H1 (cell line): Measurements from ENCODE around the gene ADAMTS17. TPM values are rescaled to one million over a fixed set of nuclear protein-coding genes. Genes with fewer than 3 reads are reported as not detected.

Experiments used
- CTCF ChIA-PET: fragments of 300-600 bp; sonication (Branson Sonifier 250); formaldehyde crosslinking; loops from one replicate; lab custom pipeline; 2021; ENCODE audit not compliant: partially characterized antibody; lab: Charles Lee
- POLR2A ChIA-PET: fragments of 300-600 bp; sonication (Branson Sonifier 250); formaldehyde crosslinking; loops from one replicate; lab custom pipeline; 2021; ENCODE audit warnings: inconsistent platforms; ENCODE audit not compliant: partially characterized antibody; lab: Charles Lee
- DNase-seq, 2 experiments: peaks; one replicate each; pipeline versions ENCODE4 v3.0.0 to v3.0.0-alpha.2; 2010 to 2022; ENCODE audit warnings: low spot score in 2 of 2, low read depth in 1 of 2, mixed read lengths in 1 of 2
- FAIRE-seq: peaks from 2 replicates; lab custom pipeline; 2011; peaks lifted over from hg19 to GRCh38; lab: Jason Lieb, UNC
- H2AFZ ChIP-seq: 2 replicates; pipeline ENCODE4 v1.8.1; 2012; ENCODE audit warnings: low read length, inconsistent platforms
- H2AK5ac ChIP-seq: 2 replicates; pipeline ENCODE4 v1.6.1; 2013; ENCODE audit warnings: low read depth, low read length
- H2BK120ac ChIP-seq: replicated peaks from 2 replicates; pipeline ENCODE3; 2013; ENCODE audit warnings: low read depth, low read length, inconsistent platforms
- H2BK12ac ChIP-seq: 2 replicates; pipeline ENCODE4 v1.6.1; 2013; ENCODE audit warnings: low read depth, low read length
- H2BK15ac ChIP-seq: 2 replicates; pipeline ENCODE4 v1.6.1; 2013; ENCODE audit warnings: low read length
- H2BK20ac ChIP-seq: 2 replicates; pipeline ENCODE4 v1.6.1; 2013; ENCODE audit warnings: low read length
- H2BK5ac ChIP-seq: 2 replicates; pipeline ENCODE4 v1.6.1; 2013; ENCODE audit warnings: low read depth, low read length
- H3K14ac ChIP-seq: 2 replicates; pipeline ENCODE4 v1.6.1; 2013; ENCODE audit warnings: inconsistent platforms; ENCODE audit not compliant: insufficient read length
- H3K18ac ChIP-seq: 2 replicates; pipeline ENCODE4 v1.6.1; 2013; ENCODE audit warnings: low read length; ENCODE audit errors: extremely low read depth
- H3K23ac ChIP-seq: 2 replicates; pipeline ENCODE4 v1.6.1; 2013; ENCODE audit warnings: inconsistent platforms; ENCODE audit not compliant: insufficient read length
- H3K23me2 ChIP-seq: 2 replicates; pipeline ENCODE4 v1.6.1; 2013; ENCODE audit warnings: low read depth, low read length
- H3K27ac ChIP-seq: 2 replicates; pipeline ENCODE4 v1.6.1; 2011; ENCODE audit warnings: low read depth, low read length, inconsistent platforms
- H3K27me3 ChIP-seq, 4 experiments: replicated peaks in 1 of 4; 1 replicate in 1 of 4; 2 replicates in 3 of 4; pipeline versions ENCODE4 v1.6.1 to v1.8.1; 2011 to 2013; ENCODE audit warnings: low read length in 3 of 4, mild to moderate bottlenecking in 3 of 4, inconsistent platforms in 2 of 4, mixed read lengths in 2 of 4, moderate library complexity in 1 of 4; ENCODE audit not compliant: control insufficient read depth in 3 of 4, insufficient read depth in 3 of 4; ENCODE audit errors: extremely low read depth in 1 of 4
- H3K36me3 ChIP-seq, 4 experiments: 2 replicates each; pipeline versions ENCODE4 v1.6.1 to v1.8.1; 2011 to 2013; ENCODE audit warnings: mild to moderate bottlenecking in 4 of 4, low read length in 3 of 4, moderate library complexity in 2 of 4, control low read depth in 1 of 4, inconsistent platforms in 1 of 4; ENCODE audit not compliant: insufficient read depth in 4 of 4, control insufficient read depth in 2 of 4
- H3K4ac ChIP-seq: replicated peaks from 2 replicates; pipeline ENCODE3; 2013; ENCODE audit warnings: low read length, low read depth, mixed read lengths, inconsistent platforms; ENCODE audit not compliant: insufficient read length
- H3K4me1 ChIP-seq, 4 experiments: replicated peaks in 1 of 4; 1 replicate in 1 of 4; 2 replicates in 3 of 4; pipeline versions ENCODE4 v1.6.1 to v1.8.1; 2011 to 2013; ENCODE audit warnings: low read length in 3 of 4, inconsistent platforms in 2 of 4, mixed read lengths in 1 of 4; ENCODE audit not compliant: insufficient read depth in 4 of 4, control insufficient read depth in 3 of 4
- H3K4me2 ChIP-seq, 2 experiments: 2 replicates each; pipeline versions ENCODE4 v1.6.1 to v1.8.1; 2011 to 2013; ENCODE audit warnings: low read depth in 2 of 2, low read length in 2 of 2, control low read depth in 1 of 2, inconsistent platforms in 1 of 2, mild to moderate bottlenecking in 1 of 2; ENCODE audit not compliant: insufficient read depth in 1 of 2
- H3K4me3 ChIP-seq, 4 experiments: fragments of 200-600, 300-600 bp in 1 of 4; sonication (generic), shearing (Covaris generic), sonication (Bioruptor Twin) in 1 of 4; 2 replicates each; pipeline versions ENCODE4 v1.5.1 to v1.8.1; 2011 to 2016; ENCODE audit warnings: low read length in 4 of 4, low read depth in 3 of 4, control low read depth in 2 of 4, inconsistent platforms in 2 of 4, mild to moderate bottlenecking in 2 of 4, mixed read lengths in 1 of 4, moderate library complexity in 1 of 4; ENCODE audit not compliant: insufficient read depth in 2 of 4; ENCODE audit errors: extremely low read depth in 1 of 4
- H3K56ac ChIP-seq: replicated peaks from 2 replicates; pipeline ENCODE3; 2013; ENCODE audit warnings: low read depth, mild to moderate bottlenecking, mixed read lengths, low read length, inconsistent platforms; ENCODE audit not compliant: insufficient read length
- H3K79me1 ChIP-seq: 2 replicates; pipeline ENCODE4 v1.6.1; 2013; ENCODE audit warnings: low read depth, low read length, control low read depth
- H3K79me2 ChIP-seq, 2 experiments: 2 replicates each; pipeline versions ENCODE4 v1.6.1 to v1.8.1; 2012 to 2013; ENCODE audit warnings: low read length in 2 of 2, mild to moderate bottlenecking in 2 of 2, inconsistent platforms in 1 of 2; ENCODE audit not compliant: insufficient read depth in 2 of 2, control insufficient read depth in 1 of 2
- H3K9ac ChIP-seq, 4 experiments: replicated peaks in 1 of 4; 1 replicate in 1 of 4; 2 replicates in 3 of 4; pipeline versions ENCODE4 v1.6.1 to v1.8.1; 2011 to 2013; ENCODE audit warnings: low read depth in 3 of 4, low read length in 3 of 4, control low read depth in 2 of 4, mild to moderate bottlenecking in 2 of 4, moderate library complexity in 2 of 4, inconsistent platforms in 1 of 4; ENCODE audit errors: extremely low read depth in 1 of 4
- H3K9me3 ChIP-seq, 2 experiments: 2 replicates each; pipeline versions ENCODE4 v1.6.1 to v1.8.1; 2012 to 2013; ENCODE audit warnings: mild to moderate bottlenecking in 2 of 2, moderate library complexity in 2 of 2, control low read depth in 1 of 2, inconsistent platforms in 1 of 2, low read depth in 1 of 2, low read length in 1 of 2, mixed read lengths in 1 of 2; ENCODE audit not compliant: insufficient read depth in 2 of 2
- H4K20me1 ChIP-seq, 2 experiments: replicated peaks in 1 of 2; 2 replicates each; pipeline versions ENCODE3 to v1.8.1; 2011 to 2013; ENCODE audit warnings: inconsistent platforms in 2 of 2, low read length in 2 of 2, mild to moderate bottlenecking in 1 of 2; ENCODE audit not compliant: insufficient read depth in 2 of 2, control insufficient read depth in 1 of 2
- H4K5ac ChIP-seq: 2 replicates; pipeline ENCODE4 v1.6.1; 2013; ENCODE audit warnings: low read length, low read depth, mixed read lengths, inconsistent platforms; ENCODE audit not compliant: insufficient read length
- H4K8ac ChIP-seq: 2 replicates; pipeline ENCODE4 v1.8.0; 2013; ENCODE audit warnings: mild to moderate bottlenecking, moderate library complexity, low read length, inconsistent platforms; ENCODE audit not compliant: insufficient read depth; ENCODE audit errors: extremely low read depth
- H4K91ac ChIP-seq: replicated peaks from 2 replicates; pipeline ENCODE3; 2013; ENCODE audit warnings: low read length, mixed read lengths, inconsistent platforms; ENCODE audit not compliant: insufficient read length
- CHD2 ChIP-seq: IDR thresholded peaks from 2 replicates; pipeline ENCODE4 v1.6.1; 2012; ENCODE audit warnings: low read length, improper control_type of control experiment
- CTBP2 ChIP-seq: IDR thresholded peaks from 2 replicates; pipeline ENCODE4 v1.7.0; 2011; ENCODE audit warnings: borderline replicate concordance, mild to moderate bottlenecking, moderate library complexity, mixed read lengths, low read length; ENCODE audit not compliant: insufficient read depth, insufficient read length
- EGR1 ChIP-seq: IDR thresholded peaks from 2 replicates; pipeline ENCODE4 v1.6.1; 2011; ENCODE audit warnings: low read depth, low read length, borderline replicate concordance
- KDM1A ChIP-seq: fragments of 200-600, 300-600 bp; sonication (generic); IDR thresholded peaks from 2 replicates; pipeline ENCODE4 v1.7.1; 2016; ENCODE audit warnings: mild to moderate bottlenecking, low read length, borderline replicate concordance
- KDM5A ChIP-seq: fragments of 200-600 bp; IDR thresholded peaks from 2 replicates; pipeline ENCODE4 v1.7.1; 2012; ENCODE audit warnings: mild to moderate bottlenecking, low read length, inconsistent platforms, mixed read lengths
- POU5F1 ChIP-seq: IDR thresholded peaks from 2 replicates; pipeline ENCODE4 v1.6.1; 2011; ENCODE audit warnings: low read depth, mild to moderate bottlenecking, low read length, moderate library complexity
- RAD21 ChIP-seq, 2 experiments: IDR thresholded peaks in 1 of 2; conservative IDR thresholded peaks in 1 of 2; 2 replicates each; pipeline ENCODE4 v1.6.1; 2011; ENCODE audit warnings: low read depth in 2 of 2, low read length in 2 of 2, improper control_type of control experiment in 1 of 2, inconsistent platforms in 1 of 2, mild to moderate bottlenecking in 1 of 2, moderate library complexity in 1 of 2
- RBBP5 ChIP-seq: IDR thresholded peaks from 2 replicates; pipeline ENCODE4 v1.7.1; 2012; ENCODE audit warnings: low read depth, mild to moderate bottlenecking, inconsistent platforms, low read length, moderate library complexity, borderline replicate concordance
- SUZ12 ChIP-seq: fragments of 200-600 bp; sonication (generic); IDR thresholded peaks from 2 replicates; pipeline ENCODE4 v1.6.1; 2012; ENCODE audit warnings: mild to moderate bottlenecking, inconsistent platforms, low read length, moderate library complexity, mixed read lengths
- TAF1 ChIP-seq: IDR thresholded peaks from 2 replicates; pipeline ENCODE4 v1.6.1; 2011; ENCODE audit warnings: mild to moderate bottlenecking, low read depth, low read length
- TAF7 ChIP-seq: optimal IDR thresholded peaks from 2 replicates; pipeline ENCODE3; 2011; ENCODE audit warnings: low read depth, mild to moderate bottlenecking, inconsistent platforms, low read length, moderate library complexity, borderline replicate concordance
- TBP ChIP-seq: IDR thresholded peaks from 2 replicates; pipeline ENCODE4 v1.6.1; 2011; ENCODE audit warnings: low read depth, low read length, improper control_type of control experiment
- WGBS, 2 experiments: shearing (Covaris generic) in 1 of 2; methylation state at CpG; one replicate each; pipeline versions ENCODE4 v1.1.6 to v1.1.7; 2013 to 2015; ENCODE audit warnings: low lambda C conversion rate in 2 of 2, mixed read lengths in 2 of 2, inconsistent platforms in 1 of 2, low coverage in 1 of 2, missing lambda C conversion rate in 1 of 2; ENCODE audit not compliant: insufficient replicate concordance in 2 of 2, insufficient coverage in 1 of 2, insufficient read length in 1 of 2; ENCODE audit errors: extremely low coverage in 1 of 2, missing lambda C conversion rate in 1 of 2; 5-methylcytosine and 5-hydroxymethylcytosine counted together
- polyA plus RNA-seq, 7 experiments: library from polyadenylated mRNA; depleted of rRNA in 3 of 7; stranded (reverse) in 5 of 7; unstranded in 2 of 7; fragments of >200 nt in 5 of 7; fragments of 200-250 nt in 2 of 7; gene quantifications; 1 replicate in 5 of 7; 2 replicates in 1 of 7; 4 replicates in 1 of 7; pipeline versions ENCODE4 v1.2.1 to v1.2.3, GENCODE V29; 2011 to 2013; ENCODE audit warnings: missing spikeins in 2 of 7, mixed read lengths in 2 of 7
- total RNA-seq: library from RNA; stranded (reverse); fragmentation: NEBNext Ultra II Directional; extraction: Animal tissue kit (Norgen Biotek cat#: 25700); gene quantifications from 2 replicates; pipeline ENCODE4 v1.2.1, GENCODE V29; 2021

ADAMTS17 gene
- total and polyA plus RNA-seq, 2 of the 8 experiments (the other 6 are each of a cell fraction or from before 2014, with no cell fraction given): 0.51 to 1.7 TPM

DNA sequence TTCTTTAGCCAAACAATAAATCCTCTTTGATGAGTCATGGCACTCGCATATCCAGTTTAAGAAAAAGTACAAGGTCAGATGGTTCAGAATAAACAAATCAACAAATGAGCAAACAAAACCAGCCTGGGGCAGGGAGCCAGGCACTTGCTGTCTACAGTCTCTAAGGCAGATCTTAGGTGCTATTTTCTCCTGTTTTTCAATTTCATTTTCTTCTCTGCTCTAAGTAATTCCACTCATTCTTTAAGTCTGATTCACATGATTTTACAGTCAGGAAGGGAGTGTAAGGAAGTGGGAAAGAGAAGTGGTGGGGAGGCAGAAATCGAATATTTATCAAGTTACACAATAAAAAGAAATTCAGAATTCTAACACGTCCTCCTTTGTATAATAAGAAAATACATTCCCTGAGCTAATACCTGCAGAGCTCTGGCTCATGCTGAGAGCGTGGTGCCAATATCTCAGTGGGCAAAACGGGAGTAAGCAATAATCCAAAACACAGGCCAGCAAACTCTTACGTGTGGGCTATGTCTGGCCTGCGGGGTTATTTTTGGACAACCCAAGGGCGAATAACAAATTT, 298.6 kb downstream of the ADAMTS17 start:
- Histone ChIP-seq H3K4me1 (no peaks in the 10 kb centered on the region), H3K79me2 (no peaks in the 10 kb centered on the region), H2BK12ac (no peak overlapping the region), H2BK20ac (no peak overlapping the region), H3K79me1 (no peaks in the 10 kb centered on the region), H2BK15ac (no peak overlapping the region), H3K36me3 (no peaks in the 10 kb centered on the region), H3K23me2 (no peaks in the 10 kb centered on the region), H2AK5ac (no peak overlapping the region), H2BK5ac (no peak overlapping the region), H2BK120ac (no peak overlapping the region), H4K20me1 (no peaks in the 10 kb centered on the region), H4K8ac (no peak overlapping the region), H3K27ac (no peak overlapping the region), H3K9ac (no peak overlapping the region), H3K4me2 (no peak overlapping the region), H3K18ac (no peak overlapping the region), H3K4me3 (no peak overlapping the region), H3K14ac (no peak overlapping the region), H3K23ac (no peak overlapping the region), H2AFZ (no peak overlapping the region), H4K91ac (no peak overlapping the region), H4K5ac (no peak overlapping the region), H3K56ac (no peak overlapping the region), H3K9me3 (peaks cover 12 to 13% of the 10 kb centered on the region in 2 experiments; a peak in 3 of 4 replicates), H3K27me3 (no peaks in the 10 kb centered on the region), H3K4ac (no peak overlapping the region)
- FAIRE-seq (no peak), DNase-seq (no peak)
- CTCF ChIA-PET: no interaction called here
- WGBS, 2 experiments: 85% methylated on average over 8 of the region's 8 CpGs; no CpG with 5 or more reads in 1 of the 2 experiments
- POLR2A ChIA-PET: no interaction called here
- no peak for TF ChIP-seq CTBP2
- TF ChIP-seq RBBP5: no peak
- TF ChIP-seq KDM1A: no peak
- no peak for TF ChIP-seq POU5F1
- TF ChIP-seq CHD2: no peak
- no peak for TF ChIP-seq RAD21 (IDR thresholded peaks at IDR 0.05 in 1 of 2, conservative IDR thresholded peaks at IDR 0.05 in 1 of 2; ENCODE audit: low read depth in 2 of 2, low read length in 2 of 2)
- no peak for TF ChIP-seq TBP
- TF ChIP-seq EGR1: no peak
- no peak for TF ChIP-seq SUZ12
- TF ChIP-seq TAF7: no peak
- no peak for TF ChIP-seq TAF1
- TF ChIP-seq KDM5A: no peak
